Measurements from ENCODE around the gene CLECL1. TPM values are rescaled to one million over a fixed set of nuclear protein-coding genes. Genes with fewer than 3 reads are reported as not detected.

The CLECL1 gene
- polyA plus RNA-seq, 1 of the 3 experiments (the other 2 are of a cell fraction), result not detected

DNA sequence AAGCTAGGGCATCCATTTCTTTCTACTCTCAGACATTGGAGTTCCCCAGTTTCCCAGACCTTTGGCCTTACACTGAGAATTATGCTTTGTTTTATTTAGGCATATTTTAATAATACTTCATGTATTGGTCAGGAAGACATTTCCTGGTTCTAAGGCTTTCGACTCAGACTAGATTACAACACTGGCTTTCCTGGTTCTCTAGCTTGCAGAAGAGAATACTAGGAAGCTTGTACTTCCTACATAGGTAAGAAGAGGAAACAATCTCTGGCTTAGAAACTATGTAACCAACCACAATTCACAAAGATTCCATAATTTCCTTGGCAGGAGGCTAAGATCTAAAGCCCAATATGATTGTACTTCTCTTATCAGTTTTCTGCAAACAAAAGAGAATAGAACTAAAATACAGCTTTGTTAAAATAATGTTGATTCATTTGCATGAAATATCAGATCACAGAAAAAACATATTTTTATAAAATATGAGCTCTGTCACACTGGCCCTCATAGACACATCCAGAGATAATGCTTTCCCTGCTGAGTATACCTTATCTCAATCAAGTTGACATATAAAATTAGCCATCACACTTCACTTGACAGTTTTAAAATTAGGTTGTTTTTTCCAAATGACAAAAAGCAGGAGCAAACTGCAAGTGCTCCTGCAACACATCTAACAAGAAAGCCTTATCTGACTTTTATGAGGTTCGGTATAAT is 32.8 kb downstream of the CLECL1 start:
- no peak for DNase-seq
- POLR2A ChIA-PET, result no interaction called here

More for the DNA sequence above, 32.8 kb downstream of the CLECL1 start:
- H3K4me1 ChIP-seq (ENCODE audit: control insufficient read depth in 1 of 2, insufficient read depth in 2 of 2, low read depth in 1 of 2, low read length in 1 of 2), result no peaks in the 10 kb centered on the region
- H3K36me3 ChIP-seq (replicated peaks in 1 of 2; ENCODE audit: control insufficient read depth in 1 of 2, insufficient read depth in 2 of 2, low read length in 1 of 2), result no peaks in the 10 kb centered on the region
- H3K27ac ChIP-seq (ENCODE audit: low read depth in 2 of 2, low read length in 1 of 2), result no peak overlapping the region
- TF ChIP-seq, protein P1, sequence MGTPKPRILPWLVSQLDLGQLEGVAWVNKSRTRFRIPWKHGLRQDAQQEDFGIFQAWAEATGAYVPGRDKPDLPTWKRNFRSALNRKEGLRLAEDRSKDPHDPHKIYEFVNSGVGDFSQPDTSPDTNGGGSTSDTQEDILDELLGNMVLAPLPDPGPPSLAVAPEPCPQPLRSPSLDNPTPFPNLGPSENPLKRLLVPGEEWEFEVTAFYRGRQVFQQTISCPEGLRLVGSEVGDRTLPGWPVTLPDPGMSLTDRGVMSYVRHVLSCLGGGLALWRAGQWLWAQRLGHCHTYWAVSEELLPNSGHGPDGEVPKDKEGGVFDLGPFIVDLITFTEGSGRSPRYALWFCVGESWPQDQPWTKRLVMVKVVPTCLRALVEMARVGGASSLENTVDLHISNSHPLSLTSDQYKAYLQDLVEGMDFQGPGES (IDR thresholded peaks at IDR 0.05; ENCODE audit: low read depth, low read length), result no peak
- TF ChIP-seq TEAD4 (IDR thresholded peaks at IDR 0.05; ENCODE audit: borderline replicate concordance, insufficient read depth), result no peak
- TF ChIP-seq, protein P2, sequence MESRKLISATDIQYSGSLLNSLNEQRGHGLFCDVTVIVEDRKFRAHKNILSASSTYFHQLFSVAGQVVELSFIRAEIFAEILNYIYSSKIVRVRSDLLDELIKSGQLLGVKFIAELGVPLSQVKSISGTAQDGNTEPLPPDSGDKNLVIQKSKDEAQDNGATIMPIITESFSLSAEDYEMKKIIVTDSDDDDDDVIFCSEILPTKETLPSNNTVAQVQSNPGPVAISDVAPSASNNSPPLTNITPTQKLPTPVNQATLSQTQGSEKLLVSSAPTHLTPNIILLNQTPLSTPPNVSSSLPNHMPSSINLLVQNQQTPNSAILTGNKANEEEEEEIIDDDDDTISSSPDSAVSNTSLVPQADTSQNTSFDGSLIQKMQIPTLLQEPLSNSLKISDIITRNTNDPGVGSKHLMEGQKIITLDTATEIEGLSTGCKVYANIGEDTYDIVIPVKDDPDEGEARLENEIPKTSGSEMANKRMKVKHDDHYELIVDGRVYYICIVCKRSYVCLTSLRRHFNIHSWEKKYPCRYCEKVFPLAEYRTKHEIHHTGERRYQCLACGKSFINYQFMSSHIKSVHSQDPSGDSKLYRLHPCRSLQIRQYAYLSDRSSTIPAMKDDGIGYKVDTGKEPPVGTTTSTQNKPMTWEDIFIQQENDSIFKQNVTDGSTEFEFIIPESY (IDR thresholded peaks at IDR 0.05; ENCODE audit: borderline replicate concordance, low read depth), result no peak
- no peak for TF ChIP-seq FOXJ3 (CRISPR knock-in tag; IDR thresholded peaks at IDR 0.05)
- TF ChIP-seq, protein P3, sequence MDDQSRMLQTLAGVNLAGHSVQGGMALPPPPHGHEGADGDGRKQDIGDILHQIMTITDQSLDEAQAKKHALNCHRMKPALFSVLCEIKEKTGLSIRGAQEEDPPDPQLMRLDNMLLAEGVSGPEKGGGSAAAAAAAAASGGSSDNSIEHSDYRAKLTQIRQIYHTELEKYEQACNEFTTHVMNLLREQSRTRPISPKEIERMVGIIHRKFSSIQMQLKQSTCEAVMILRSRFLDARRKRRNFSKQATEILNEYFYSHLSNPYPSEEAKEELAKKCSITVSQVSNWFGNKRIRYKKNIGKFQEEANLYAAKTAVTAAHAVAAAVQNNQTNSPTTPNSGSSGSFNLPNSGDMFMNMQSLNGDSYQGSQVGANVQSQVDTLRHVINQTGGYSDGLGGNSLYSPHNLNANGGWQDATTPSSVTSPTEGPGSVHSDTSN (IDR thresholded peaks at IDR 0.05), result no peak
- TF ChIP-seq GABPA (IDR thresholded peaks at IDR 0.05; ENCODE audit: low read depth), result no peak
- TF ChIP-seq EZH2phosphoT487 (IDR thresholded peaks at IDR 0.05; ENCODE audit: borderline replicate concordance, low read depth), result no peak
- TF ChIP-seq, protein P4, sequence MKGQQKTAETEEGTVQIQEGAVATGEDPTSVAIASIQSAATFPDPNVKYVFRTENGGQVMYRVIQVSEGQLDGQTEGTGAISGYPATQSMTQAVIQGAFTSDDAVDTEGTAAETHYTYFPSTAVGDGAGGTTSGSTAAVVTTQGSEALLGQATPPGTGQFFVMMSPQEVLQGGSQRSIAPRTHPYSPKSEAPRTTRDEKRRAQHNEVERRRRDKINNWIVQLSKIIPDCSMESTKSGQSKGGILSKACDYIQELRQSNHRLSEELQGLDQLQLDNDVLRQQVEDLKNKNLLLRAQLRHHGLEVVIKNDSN (IDR thresholded peaks at IDR 0.05; ENCODE audit: borderline replicate concordance, low read depth), result no peak
- no peak for TF ChIP-seq RCOR1 (IDR thresholded peaks at IDR 0.05; ENCODE audit: low read length)
- no peak for TF ChIP-seq RAD21 (IDR thresholded peaks at IDR 0.05; ENCODE audit: low read length)
- TF ChIP-seq GATA2 (CRISPR knock-in tag; IDR thresholded peaks at IDR 0.05), result no peak
- no peak overlapping the region for H3K4me3 ChIP-seq (ENCODE audit: low read depth in 2 of 2, low read length in 1 of 2)
- no peaks in the 10 kb centered on the region for H3K9me3 ChIP-seq
- H3K79me2 ChIP-seq (ENCODE audit: insufficient read depth), result no peaks in the 10 kb centered on the region
- WGBS (ENCODE audit: low lambda C conversion rate), result 24% methylated on average over 2 of the region's 2 CpGs
- H3K27me3 ChIP-seq (ENCODE audit: insufficient read depth), result no peaks in the 10 kb centered on the region
- no peak overlapping the region for H3K4me2 ChIP-seq
- no peak overlapping the region for H2AFZ ChIP-seq (ENCODE audit: low read depth)
- no peak overlapping the region for H3K9ac ChIP-seq
- no peaks in the 10 kb centered on the region for H4K20me1 ChIP-seq (ENCODE audit: insufficient read depth)
- H3K9me2 ChIP-seq, result no peaks in the 10 kb centered on the region
- CTCF ChIA-PET, result interaction anchor here (1.3 to 1.9 kb wide), 4 partner anchors 8 to 368 kb away, joined by 3 to 13 read pairs (median 4); no protein-coding TSS in a partner anchor
- no peaks in the 10 kb centered on the region for H3F3A ChIP-seq (replicated peaks; ENCODE audit: insufficient read depth)

All from SK-N-SH (cell line).